ENCODE measurements around the gene SLC7A1.

GRCh38 chr13:29483623-29484022 lies 111.9 kb downstream of the SLC7A1 start:
- no peak for TF ChIP-seq CTCF (IDR thresholded peaks at IDR 0.05)
- TF ChIP-seq POLR2A (IDR thresholded peaks at IDR 0.05), result no peak
- TF ChIP-seq POLR2AphosphoS5 (IDR thresholded peaks at IDR 0.05; ENCODE audit: insufficient read depth in 1 of 2, low read depth in 1 of 2), result no peak

Measured in vagina (tissue), 2 donors.